DMS 273 (cell line): Measurements from ENCODE around the gene PAXX.

Source experiments
- DNase-seq: peaks from one replicate; lab custom pipeline; 2025; ENCODE audit not compliant: unreplicated experiment; lab: John Stamatoyannopoulos, UW

The PAXX gene, protein sequence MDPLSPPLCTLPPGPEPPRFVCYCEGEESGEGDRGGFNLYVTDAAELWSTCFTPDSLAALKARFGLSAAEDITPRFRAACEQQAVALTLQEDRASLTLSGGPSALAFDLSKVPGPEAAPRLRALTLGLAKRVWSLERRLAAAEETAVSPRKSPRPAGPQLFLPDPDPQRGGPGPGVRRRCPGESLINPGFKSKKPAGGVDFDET

DNA sequence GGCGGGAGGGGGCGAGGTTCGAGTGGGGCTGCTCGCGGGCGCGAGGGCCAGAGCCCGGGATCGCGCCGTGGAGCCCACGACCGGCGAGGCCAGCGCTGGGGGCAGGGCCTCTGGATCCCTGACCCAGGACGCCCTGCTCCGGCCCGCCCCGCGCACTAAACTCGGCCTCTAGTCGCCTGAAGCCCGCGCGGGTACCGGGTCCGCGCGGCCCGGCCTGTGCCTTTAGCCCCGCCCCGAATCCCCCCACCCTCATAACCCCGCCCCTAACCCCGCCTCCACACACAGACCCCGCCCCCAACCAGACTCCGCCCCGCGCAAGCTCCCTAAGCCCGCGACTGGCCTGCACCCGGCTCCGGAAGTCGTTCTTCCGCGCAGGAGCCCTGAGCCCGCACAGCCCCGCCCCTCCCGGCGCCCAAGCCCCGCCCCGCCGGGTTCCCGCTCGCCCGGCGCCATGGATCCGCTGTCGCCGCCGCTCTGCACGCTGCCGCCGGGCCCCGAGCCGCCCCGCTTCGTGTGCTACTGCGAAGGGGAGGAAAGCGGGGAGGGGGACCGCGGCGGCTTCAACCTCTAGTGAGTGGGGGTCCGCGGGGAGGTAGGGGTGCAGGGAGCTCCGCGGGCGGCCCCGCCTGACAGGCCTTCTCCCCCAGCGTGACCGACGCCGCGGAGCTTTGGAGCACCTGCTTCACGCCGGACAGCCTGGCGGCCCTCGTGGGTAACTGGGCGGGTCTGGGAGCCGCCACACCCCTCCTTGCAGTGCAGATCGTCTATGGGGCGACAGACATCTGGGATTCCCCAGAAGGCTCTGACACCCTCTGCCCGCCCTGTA lies at the start of gene PAXX:
Gene PAXX, plus strand, starts transcription at position 430 of the 826 bp plus-strand sequence. Its CDS starts 22 bp downstream, at position 452.
- peak; percentile 90 for DNase-seq

DNA sequence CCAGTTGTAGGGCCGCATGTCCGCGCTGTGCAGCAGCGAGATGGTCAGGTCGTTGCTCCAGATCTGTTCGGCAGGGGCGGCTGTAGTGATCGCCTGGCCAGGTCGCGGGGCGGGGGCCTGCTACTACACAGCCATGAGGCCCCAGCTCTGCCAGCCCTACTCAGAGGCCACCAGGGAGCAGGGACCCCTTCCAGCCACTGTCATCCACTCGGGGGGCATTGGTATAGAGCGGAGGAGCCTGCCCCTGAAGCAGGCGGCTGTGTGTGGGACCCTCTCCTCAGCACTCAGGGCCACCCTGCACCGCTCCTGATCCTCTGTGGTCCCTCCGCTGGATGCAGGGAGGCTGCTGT lies 49.4 kb upstream of the PAXX start:
- no peak for DNase-seq

DNA sequence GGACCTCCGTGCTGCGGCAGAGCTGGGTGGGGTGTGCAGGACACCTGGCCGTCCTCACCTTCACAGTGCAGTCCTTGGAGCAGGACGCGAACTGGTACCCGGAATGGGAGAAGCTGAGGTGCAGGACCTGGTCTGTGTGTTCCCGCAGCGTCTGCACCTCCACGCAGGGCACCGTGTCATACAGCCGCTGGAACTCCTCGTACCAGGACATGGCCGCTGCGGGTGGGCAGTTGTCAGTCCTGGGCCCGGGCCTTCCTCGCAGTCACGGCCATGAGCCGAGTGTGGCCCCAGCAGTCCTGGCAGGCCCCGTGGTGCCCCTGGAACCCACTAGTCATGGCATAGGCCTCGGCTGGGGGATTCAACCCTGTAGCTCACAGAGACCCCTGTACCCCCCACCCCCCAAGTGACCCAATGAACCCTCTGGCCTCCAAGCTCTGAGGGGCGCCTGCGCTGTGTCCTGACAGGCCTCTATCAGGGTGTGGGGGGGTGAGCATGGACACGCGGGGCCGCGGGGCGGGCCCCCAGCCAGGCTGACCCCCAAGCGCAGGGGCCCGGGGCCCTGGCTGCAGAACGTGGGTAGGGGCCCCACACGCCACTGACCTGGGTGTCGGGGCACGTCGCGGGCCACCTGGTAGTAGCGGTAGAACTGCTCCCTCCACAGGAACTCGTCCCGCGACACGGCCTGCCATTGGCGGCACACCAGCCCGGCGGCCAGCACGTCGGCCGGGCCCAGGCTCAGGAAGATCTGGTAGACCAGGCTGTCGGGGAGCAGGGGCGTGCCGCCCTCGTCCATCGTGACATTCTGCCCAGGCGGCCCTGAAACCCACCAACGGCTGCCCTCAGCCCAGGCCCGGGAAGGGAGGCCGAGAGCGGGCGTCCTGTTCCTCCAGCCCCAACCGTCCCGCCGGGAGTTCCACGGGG lies 48.7 kb upstream of the PAXX start:
- peak; percentile 70 for DNase-seq

DNA sequence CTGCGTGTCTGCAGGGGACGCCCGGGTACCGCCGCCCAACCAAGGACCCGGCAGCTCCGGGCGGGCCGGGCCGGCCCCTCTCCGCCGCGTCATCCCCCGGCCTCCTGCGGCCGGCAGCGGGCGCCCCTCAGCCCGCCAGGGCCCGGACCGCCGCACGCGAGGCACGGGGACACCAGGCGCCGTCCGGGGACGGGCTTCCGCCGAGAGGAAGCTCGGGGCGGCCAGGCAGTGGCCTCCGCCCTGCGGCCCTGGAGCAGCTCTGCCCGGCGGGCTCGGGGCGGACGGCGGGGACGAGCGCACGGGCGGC lies 48.1 kb upstream of the PAXX start:
- DNase-seq = peak; percentile 82

DNA sequence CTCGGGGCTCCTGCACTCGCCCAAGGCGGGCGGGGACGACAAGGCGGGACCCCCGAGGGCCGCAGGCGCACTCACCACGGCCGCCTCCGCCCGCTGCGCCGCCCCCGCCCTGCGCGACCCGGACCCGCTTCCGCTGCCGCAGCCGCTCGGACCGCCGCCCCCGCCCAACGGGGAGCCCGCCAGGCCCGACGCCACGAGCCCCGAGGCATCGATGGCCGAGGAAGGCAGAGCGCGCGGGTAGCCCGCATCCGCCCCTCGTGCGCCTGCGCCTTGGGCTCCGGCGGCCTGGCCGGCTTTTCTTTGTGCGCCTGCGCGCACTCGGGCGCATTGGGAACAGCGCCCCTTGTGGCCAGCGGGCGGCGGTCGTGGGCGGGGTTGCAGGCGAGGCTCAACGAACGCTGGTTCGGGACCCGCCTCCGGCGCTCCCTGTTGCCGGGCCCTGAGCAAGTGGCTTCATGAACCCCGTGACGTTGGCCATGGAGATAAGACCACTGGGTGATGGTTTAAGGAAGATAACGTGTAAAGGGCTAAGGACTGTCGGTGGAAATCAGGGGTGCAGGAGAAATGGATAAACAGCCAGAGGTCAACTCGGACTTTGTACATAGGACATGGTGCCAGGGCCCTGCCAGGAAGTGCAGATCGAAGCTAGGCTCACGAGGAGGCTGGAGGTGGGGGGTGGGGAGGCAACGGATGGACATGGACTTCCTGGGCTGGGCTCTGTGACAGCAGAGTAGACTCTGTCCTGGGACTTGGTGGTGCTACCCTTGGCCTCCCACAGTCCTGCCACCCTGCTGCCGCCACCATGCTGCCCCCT lies 47.5 kb upstream of the PAXX start, which contains the start of the genes C8G and FBXW5:
Gene C8G, plus strand, starts transcription at position 725 of the 814 bp plus-strand sequence. Its CDS starts 78 bp downstream, at position 803.
Gene FBXW5, minus strand, starts transcription at position 220 of the 814 bp plus-strand sequence. CDS start 655 bp downstream, outside the sequence.
- DNase-seq = peak; percentile 98

DNA sequence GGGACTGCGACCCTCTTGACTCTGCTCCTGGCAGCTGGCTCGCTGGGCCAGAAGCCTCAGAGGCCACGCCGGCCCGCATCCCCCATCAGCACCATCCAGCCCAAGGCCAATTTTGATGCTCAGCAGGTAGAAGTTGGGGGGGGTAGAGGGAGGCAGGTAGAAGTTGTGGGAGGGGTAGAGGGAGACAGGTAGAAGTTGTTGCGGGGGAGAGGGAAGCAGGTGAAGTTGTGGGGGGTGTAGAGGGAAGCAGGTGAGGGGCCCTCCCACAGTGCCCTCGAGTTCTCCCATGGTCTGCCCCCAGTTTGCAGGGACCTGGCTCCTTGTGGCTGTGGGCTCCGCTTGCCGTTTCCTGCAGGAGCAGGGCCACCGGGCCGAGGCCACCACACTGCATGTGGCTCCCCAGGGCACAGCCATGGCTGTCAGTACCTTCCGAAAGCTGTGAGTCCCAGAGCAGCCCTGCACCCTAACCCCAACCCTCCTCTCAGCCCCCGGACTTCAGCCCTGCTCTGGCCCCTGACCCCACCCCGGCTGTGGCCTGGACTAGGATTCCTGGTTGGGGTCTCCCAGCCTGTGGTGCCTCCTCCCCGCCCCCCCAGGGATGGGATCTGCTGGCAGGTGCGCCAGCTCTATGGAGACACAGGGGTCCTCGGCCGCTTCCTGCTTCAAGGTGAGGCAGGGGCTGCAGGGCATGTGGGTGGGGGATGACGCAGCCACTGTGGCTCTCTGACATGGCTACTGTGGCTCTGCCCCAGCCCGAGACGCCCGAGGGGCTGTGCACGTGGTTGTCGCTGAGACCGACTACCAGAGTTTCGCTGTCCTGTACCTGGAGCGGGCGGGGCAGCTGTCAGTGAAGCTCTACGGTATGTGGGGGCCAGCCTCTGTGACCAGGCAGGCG lies 46.6 kb upstream of the PAXX start:
- DNase-seq = no peak

DNA sequence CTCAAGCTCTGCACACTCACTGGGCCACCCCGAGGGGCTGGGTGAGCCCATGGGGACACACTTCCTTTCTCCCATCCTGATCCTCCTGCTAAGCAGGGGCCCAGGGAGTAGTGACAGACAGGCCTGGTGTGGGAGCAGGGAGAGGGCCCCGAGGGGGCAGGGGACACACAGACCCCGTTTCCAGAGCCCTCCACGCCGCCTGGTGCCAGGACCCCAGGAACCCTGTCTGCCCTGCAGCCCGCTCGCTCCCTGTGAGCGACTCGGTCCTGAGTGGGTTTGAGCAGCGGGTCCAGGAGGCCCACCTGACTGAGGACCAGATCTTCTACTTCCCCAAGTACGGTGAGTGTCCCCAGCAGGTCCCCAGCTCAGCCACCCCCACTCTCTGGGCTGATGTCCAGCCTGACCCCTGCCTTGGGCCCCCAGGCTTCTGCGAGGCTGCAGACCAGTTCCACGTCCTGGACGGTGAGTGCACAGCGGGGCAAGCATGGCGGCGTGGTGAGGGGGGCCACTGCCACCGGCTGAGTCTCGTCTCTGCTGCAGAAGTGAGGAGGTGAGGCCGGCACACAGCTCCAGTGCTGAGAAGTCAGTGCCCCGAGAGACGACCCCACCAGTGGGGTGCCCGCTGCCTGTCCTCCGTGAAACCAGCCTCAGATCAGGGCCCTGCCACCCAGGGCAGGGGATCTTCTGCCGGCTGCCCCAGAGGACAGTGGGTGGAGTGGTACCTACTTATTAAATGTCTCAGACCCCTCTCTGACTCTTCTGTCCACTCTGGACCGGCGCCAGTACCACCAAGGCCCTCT lies 45.8 kb upstream of the PAXX start:
- DNase-seq = no peak

DNA sequence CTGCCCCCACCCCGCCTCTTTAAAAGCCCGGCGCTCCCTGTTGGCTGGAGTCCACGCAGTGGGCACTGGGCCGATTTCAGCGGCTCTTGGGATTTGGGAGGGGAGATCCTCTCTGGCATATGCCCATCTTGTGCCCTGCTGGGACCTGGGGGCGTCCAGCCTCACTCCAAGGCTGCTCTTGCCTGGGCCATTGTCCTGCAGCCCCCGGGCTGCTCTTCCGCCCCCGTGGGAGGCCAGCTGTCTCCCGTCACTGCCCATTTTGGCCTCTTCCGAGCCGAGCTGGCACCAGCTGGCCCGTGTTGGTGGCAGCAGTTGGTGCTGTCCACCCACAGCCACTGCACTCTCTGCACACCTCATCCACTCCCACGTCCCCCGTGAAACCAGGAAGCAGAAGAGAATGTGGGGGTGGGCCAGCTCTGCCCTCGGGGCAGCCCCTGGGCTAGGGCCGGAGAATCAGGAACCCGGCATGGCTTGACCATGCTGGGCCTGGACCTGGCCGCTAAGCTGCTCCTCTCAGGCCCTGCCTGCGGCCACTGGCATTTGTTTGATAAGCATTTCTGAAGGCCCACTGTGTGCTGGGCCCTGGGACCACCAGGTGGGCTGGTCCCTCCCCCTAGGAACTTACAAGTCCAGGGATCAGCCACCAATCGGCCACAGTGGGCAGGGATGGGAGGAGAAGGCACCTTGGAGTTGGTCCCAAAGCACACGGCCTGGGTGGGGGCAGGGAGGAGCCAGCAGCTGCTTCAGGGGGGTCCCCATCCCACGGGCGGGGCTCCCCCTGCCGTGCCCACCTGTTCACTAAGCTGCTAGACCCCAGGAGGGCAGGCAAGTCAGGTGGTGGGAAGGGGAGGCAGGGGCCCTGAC lies 45.0 kb upstream of the PAXX start:
- no peak for DNase-seq

DNA sequence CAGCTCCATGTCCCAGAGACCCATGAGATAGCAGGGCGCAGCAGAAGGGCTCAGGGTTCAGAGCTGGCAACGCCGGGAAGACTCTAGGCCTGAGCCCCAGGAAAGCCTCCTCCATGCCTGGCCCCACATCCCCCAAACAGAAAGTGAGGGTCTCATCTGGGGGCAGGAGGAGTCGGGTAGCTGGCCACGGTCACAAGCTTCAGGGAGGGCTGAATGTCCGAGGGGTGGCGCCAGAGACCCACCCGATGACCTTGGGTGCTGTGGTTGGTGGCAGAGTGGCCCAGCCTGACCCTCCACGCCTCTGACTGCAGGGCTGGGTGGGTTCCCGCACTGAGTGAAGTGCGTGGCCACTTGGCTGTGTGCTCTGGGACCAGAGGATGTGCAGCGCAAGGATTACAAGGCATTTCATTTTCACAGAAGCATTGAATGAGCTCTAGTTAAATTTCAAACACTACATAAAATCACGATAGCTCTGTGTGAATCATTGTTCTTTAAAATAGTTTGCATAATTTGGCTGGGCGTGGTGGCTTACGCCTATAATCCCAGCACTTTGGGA lies 44.2 kb upstream of the PAXX start:
- DNase-seq = peak; percentile 62

DNA sequence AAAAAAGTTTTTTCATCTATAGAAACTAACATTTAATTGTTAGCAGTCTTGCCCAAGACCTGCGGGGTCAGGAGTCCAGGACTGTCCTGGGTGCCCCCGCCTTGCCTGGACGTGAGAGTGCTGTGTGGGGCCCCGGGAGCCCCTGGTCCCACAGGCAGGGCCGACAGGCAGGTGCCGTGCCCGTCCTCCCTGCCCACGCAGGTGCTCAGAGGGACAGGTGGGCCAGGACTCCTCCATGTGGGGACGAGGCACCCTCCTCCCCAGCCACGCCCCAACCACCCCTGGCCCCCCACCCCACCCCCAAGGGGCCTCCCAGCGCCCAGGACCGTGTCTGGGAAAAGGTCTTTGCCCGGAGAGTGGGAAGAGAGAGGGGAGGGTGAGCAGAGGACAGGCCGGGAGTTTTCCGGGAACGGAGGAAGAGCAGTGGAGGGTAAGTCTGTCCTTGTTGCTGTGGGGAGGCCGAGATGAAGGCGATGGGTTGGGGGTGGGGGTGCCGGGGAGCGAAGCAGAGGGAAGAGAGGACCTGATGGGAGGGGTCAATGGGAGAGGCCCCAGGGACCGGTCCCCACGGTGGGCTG lies 42.9 kb upstream of the PAXX start:
- peak; percentile 66 for DNase-seq

DNA sequence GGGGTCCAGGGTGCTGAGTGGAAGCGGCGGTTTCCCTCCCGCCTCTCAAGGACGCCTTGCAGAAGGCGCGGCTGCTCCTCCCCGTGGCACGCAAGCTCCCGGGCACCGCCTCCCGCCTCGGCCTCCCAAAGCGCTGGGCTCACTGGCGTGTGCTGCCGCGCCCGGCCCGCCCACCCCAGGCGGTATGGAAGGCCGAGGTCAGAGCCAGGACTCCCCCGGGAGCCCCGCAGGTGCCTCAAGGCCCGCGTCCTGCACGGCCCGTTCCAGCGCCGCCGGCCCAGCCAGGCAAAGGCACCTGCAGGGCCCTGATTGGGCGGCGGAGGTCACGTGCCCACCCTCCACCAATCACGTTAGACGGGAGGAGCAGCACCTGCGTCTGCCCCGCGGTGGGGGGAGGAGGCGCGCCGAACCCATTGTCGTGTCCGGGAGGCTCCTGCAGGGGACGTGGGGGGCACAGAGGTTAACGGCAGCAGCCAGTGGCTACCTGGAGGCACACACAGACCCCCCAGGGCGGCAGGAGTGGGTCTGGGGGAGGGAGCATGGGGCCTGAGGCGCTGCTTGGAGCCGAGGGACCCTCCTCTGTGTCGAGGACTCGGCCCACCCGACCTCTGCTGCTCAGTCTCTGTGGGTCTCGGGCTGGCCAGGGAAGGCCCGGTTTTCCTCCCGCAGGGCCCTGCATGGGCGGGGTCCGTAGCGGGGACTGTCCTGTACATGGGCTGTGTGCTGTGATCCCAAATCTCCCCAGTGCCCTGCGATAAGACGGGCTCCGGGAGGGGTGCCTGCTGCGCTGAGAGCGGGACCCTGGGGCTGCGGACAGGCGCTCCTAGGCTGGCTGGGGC lies 42.2 kb upstream of the PAXX start:
- DNase-seq = peak; percentile 91

DNA sequence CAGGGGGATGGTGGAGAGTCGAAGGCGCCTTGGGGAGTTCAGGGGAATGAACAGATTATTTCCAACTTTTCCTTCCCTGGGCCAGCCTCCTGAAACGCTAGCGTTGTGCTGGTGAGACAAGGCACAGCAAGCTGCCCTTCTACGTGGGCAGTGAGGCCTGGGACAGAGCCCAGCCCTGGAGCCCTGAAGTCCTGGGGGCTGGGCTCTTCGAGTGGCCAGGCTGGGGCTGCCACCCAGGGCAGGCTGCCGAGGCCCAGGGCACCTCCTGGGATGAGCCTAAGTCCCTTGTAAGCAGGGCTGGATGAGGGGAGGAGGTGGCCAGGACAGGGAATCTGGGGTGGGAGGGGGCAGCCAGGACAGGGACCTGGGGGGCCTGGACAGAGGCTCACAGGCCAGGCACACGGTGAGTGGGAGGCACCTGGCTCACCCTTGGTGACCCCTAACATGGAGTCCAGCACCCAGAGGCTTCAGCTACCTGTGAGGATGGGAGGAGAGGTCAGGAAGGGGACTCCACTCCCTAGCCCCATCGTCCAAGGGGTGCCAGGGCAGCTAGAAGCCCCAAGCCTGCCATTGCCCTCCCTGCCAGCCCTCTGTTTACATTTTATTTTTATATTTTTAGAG lies 41.5 kb upstream of the PAXX start:
- no peak for DNase-seq

DNA sequence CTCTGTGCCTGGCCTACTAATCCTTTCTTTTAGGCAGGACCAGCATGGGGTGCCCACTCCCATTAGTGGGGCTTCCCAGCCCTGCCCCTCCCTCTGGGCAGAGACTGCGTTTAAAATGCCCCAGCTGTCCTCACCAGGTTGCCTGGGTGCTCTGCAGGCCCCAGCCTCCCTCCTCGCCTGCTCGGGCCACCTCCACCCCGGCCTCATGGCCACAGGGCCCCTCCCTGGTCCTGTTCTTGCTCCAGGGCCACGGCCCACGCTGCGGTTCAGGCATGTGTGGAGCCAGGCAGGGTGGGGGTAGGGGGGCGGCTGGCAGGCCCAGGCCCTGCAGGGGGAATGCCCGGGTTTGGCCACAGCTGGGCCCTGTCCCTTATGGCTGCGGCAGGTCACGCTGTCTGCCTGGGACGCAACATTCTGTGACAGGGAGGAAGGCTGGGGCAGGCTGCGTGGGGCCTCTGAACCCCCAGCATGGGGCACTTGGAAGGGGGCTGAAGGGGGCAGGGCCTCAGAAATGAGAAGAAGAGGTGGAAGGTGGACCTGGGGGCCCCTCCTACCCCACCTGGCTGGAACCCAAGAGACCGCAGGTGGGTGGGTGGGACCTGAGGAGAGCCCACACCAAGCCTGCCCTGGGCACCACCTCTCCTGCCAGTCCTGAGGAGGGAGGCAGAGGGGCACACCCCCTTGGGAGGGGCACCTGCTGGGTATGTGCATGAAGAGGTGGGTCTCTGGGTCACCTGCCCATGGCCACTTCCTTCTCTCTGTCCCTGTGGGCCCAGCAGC lies 40.5 kb upstream of the PAXX start, which contains the start of gene LCN12:
Gene LCN12, plus strand, starts transcription at position 733 of the 780 bp plus-strand sequence. CDS start 55 bp downstream, outside the sequence.
- no peak for DNase-seq

DNA sequence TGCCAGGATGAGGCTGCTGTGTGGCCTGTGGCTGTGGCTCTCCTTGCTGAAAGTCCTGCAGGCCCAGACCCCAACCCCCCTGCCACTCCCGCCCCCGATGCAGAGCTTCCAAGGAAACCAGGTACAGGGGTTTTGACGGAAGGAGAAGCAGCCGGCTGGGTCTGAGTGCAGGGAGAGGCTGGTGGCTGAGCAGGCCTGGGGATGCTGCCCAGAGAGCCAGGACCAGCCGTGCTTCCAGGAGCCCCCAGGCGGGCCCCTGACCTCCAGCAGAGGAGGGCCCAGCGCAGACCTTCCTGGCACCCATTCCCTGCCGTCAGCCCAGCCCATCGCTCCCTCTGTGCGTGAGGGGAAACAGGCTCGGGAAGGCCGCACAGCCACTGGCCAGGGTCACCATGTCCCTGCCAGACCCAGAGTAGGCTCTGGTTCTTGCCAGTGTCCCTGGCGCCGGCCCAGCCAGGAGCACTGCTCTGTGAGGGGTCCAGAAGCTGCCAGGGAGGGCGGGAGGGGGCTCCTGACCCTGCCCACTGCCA lies 39.8 kb upstream of the PAXX start:
- DNase-seq = no peak
